ENCODE measurements around the gene CHTOP.
"Not testable (repeated sequence)": the region's sequence is repeated elsewhere in the genome, so short reads cannot be mapped to it uniquely, and the experiment has no call there.

Gene CHTOP, protein sequence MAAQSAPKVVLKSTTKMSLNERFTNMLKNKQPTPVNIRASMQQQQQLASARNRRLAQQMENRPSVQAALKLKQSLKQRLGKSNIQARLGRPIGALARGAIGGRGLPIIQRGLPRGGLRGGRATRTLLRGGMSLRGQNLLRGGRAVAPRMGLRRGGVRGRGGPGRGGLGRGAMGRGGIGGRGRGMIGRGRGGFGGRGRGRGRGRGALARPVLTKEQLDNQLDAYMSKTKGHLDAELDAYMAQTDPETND

DNA sequence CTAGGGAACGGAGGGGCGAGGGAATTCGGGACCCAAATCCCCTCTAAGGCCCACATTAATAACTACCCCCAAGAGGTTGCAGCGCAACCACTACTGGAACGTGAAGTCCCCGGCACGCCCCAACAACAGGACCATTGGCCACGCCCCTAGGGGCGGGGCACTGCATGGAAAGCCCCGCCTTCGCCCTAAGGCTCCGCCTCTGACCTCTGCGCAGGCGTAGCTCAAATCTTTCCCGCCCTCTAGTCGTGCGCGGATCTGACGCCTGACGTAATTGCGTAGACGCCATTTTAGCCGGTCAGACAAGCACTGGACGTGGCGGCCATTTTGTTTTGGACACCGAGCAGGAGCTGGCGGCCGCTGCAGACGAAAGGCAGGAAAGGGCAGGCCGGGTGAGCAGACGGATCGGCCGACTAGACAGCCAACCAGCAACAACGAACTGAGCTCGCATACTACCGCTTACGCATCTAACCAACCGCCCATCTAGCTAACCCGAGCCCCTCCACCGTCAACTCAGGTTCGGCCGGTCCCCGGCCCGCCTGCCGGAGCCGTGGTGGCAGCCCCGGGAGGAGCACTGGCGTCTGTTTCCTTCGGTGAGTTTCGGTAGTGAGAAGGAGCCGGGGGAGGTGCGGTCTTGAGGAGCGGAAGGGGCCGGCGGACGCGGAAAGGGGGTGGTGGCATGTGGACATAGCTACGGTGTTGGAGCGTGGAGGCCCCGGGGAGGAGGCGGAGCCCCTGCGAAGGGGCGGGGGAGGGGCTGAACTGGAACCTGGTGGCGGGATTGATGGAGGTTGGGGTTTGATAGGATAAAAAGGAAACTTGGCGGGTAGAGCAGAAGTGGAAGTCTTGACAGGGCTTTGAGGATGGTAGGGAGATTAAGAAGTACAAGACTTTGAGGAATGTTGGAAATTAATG, at the start of gene CHTOP:
Gene CHTOP, plus strand, starts transcription at position 313 of the 912 bp plus-strand sequence. CDS start 2,523 bp downstream, outside the sequence.
- peak; percentile 91 for ATAC-seq
- DNase-seq = peak; percentile 96

DNA sequence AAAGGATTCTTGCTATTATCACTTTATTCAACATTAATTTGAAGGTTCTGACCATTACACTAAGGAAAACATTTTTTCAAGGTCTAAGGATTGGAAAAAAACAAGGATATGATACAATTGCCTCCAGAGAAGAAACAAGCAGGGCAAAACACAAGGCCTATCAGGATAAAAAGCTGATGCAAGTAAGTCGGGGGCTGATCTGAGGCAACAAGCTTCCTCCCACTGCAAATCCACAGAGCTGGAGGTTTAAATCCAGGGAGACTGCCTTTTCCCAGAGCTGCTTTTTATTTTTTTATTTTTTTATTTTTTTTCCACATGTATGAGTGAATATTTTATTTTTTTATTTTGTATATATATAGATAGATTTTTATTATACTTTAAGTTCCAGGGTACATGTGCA, 48.9 kb upstream of the CHTOP start:
- no peak for ATAC-seq
- no peak for DNase-seq

DNA sequence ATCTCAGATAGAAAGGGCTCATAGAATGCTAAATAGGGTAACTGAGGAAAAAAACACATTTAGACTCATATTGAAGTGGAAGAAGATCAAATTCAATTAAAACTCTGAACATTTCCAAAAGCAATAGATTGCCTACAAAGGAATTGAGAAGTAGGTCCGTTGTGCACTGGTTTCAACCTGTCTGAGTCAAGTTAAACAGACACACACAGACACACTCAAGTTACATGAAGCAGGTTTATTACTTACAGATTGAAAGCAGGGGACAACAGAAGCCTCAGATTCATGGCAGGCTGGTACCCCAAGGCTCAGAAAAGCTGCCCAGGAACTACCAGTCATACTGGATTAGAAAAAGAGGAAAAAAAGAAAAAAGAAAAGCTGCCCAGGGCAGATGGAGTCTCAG, 47.5 kb upstream of the CHTOP start:
- DNase-seq = no peak
- no peak for ATAC-seq

DNA sequence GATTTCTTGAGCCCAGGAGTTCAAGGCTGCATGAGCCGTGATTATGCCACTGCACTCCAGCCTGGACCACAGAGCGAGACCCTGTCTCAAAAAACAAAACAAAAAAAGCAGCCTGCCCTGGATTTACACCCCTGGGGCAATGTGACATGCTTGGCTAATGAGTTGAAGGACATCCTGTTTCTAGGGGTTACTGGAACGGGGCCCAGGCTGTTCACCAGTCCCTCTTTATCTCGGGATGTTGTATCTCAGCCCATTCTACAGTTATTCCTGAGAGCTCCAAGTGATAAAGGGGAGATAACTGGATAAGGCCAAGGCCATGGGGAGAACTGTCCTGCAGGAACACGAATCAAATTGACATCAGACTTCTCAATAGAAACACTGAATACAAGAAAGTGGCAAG, 46.6 kb upstream of the CHTOP start:
- no peak for DNase-seq
- no peak for ATAC-seq

DNA sequence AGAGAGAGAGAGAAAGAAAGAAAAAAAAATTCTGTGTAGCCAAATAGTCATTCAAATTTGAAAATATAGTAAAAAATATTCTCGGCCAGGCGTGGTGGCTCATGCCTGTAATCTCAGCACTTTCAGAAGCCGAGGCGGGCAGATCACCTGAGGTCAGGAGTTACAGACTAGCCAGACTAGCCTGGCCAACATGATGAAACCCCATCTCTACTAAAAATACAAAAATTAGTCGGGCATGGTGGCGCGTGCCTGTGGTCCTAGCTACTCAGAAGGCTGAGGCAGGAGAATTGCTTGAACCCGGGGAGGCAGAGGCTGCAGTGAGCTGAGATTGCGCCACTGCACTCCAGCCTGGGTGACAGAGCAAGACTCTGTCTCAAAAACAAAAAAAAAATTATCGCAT, 45.8 kb upstream of the CHTOP start:
- not testable (repeated sequence) for ATAC-seq, DNase-seq

DNA sequence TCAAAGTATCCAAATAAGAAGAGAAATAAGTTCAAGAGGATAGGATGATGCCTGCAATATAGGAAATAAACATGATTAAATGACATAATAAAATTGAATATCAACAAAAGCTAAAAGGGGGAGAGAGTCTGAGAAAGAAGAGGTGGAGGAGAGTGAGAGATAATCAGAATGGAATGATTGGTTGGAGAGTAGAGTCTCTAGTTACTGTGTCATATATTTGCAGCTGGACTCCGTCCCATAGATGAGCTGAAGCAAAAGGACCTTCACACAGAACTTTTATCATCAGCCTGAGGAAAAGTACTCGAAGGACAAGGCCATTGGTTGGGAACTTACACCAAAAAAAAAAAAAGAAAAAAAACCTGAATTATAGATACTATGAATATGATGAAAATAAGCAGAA, 45.4 kb upstream of the CHTOP start:
- DNase-seq (no peak), ATAC-seq (no peak)

DNA sequence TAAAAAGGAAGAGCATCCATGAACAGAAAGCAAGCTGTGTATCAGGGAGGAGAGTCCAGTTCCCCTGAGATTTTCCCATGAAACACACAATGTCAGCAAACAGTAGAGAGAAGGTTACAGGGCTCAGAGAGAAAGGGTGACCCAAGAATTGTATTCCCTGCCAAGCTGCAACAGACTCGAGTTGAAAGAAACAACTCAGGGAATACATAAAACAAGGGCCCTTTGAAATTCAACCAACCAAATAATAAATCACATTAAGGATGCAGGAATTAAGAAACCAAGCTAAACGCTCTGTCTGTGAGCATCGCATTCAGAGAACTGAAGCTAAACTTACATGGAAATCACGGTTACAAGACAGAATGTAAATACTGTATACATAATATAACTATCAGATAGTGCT, 41.1 kb upstream of the CHTOP start:
- DNase-seq = no peak
- no peak for ATAC-seq

DNA sequence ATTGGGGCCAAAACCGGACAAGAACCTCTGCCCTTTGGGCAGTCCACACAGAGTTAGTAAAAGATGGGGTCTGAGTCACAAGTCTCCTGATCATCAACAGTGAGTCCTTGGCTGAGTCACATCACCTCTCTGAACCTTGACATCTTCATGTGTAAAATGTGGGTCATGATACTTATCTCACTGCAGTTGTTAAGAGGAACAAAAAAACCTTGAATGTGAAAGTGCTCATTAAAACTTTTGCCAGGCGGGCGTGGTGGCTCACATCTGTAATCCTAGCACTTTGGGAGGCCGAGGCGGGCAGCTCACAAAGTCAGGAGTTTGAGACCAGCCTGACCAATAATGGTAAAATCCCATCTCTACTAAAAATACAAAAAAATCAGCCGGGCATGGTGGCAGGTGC, 36.7 kb upstream of the CHTOP start:
- DNase-seq = no peak
- ATAC-seq = peak; percentile 90

DNA sequence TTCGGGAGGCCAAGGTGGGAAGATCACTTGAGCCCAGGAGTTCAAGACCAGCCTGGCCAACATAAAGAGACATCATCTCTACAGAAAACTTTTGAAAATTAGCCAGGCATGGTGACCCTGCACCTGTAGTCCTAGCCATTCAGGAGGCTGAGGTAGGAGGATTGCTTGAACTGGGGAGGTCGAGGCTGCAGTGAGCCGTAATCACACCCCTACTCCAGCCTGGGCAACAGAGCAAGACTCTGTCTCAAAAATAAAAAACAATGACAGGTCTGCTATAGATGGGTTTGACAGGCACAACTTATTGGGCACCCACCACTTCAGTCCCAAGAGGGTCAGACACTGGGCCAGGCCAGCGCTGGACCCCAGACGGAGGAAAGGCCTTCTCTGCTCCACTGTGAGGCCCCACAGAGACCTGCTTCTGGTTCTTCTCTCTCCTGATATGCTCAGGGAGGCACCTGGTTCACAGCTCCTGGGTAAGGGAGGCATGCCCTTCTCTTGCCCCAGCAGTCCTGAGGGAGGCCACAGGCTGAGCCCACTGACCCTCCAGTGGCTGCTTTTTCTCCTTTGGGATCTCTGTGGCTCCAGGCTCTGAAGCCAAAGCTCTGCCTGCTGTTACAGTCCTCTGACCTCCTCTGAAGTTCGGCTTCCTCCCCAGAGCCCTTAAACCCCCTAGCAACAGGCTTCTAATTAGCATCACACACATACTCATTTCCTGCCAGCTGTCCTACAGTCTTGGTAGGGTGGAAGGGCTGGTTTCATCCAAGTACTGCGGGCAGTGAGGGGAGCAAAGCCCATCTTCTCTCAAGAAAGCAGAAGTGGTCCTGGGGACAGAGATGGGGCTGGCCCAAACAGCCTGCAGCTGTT, 35.3 kb upstream of the CHTOP start:
- ATAC-seq (peak; percentile 83), DNase-seq (peak; percentile 22)

DNA sequence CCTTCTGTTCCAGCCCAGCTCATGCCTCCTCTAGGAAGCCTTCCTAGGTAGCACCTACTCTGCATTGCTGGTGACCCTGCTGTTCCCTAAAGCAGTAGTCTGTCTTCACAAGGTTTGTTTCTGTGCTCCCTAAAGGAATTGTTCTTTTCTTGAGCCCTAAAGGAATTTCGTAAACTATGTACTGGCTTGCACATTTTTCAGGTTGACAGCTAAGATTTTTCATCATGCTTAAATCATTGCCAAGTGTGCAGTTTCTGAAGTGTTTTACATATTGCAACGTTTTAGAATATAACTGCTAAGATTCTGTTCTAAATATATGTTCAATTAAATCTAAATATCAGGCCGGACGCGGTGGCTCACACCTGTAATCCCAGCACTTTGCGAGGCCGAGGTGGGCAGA, 34.0 kb upstream of the CHTOP start:
- no peak for DNase-seq

DNA sequence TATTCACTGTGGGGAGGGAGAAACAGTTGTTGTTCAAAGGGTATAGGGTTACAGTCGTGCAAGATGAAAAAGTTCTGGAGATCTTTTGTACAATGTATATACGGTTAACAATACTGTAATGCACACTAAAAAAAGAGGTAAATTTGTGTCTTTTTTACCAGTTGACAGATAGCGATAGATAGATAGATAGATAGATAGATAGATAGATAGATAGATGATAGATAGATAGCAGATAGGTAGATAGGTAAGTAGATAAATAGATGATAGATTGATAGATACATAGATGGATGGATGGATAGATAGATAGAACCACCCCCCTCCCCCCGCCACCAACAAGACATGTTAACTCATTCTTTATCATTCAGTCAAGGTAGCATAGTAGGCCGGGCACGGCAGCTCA, 31.1 kb upstream of the CHTOP start:
- DNase-seq (no peak), ATAC-seq (no peak)

More for the DNA sequence above, 34.0 kb upstream of the CHTOP start:
- no peak for ATAC-seq

DNA sequence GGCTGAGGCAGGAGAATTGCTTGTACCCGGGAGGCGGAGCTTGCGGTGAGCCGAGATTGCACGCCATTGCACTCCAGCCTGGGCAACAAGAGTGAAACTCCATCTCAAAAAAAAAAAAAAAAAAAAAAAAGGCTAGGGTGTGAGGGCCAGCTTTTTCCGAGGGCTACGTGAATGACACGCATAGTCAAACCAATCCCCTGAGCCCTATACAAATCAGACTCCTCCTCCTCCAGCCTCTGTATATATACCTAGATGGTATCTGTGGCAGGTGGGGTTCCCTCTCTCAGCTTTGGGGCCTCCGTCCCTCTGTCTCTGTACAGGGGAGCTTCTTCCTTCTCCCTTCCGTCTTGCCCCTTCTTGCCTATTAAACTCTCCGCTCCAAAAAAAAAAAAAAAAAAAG, 27.7 kb upstream of the CHTOP start:
- no peak for ATAC-seq
- no peak for DNase-seq

DNA sequence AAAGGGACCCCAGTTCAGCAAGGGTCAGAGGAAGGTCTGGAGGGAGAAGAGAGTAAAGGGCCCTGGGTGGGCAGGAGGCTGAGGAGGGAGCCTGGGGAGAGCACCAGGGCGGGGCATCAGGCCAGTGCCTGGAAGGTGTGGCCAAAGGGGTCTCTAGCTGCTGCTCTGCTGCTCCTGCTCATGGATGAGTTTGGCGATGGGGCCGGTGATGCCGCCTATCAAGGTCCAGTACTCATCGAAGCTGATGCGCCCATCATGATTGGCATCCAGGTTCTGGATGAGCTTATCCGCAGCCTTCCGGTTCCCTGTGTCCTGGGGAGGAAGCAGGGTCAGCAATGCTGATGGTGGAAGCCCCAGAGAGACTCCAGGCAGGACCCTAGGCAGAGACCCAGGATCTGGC, 26.5 kb upstream of the CHTOP start:
- ATAC-seq (no peak), DNase-seq (no peak)

DNA sequence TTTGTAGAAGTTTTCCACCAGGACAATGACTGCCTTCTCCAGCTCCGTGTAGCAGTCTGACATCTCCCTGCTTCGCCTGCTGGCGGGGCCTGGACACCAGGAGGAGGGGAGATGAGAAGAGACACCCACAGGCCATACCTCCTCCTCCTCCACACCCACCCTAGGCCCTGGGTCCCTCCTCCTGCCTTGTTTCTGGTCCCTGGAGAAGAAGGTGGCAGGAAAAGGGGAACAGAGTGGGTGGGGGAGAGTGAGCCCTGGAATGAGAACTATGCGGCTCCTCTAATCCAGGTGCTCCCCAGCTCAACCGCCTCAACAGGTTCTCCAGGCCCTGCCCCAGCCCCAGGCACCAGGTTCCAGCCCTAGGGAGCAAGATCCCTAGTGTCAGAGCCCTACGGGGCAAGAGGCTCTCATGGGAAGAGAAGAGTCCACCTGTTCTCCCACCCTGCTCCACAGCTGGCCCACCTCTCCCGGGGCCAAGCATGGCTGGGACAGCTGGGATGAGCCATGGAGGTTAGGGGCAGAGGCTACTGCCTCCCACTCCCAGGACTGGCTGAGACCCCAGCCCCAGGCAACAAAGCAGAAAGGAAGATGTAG, 25.7 kb upstream of the CHTOP start:
- no peak for ATAC-seq
- no peak for DNase-seq

DNA sequence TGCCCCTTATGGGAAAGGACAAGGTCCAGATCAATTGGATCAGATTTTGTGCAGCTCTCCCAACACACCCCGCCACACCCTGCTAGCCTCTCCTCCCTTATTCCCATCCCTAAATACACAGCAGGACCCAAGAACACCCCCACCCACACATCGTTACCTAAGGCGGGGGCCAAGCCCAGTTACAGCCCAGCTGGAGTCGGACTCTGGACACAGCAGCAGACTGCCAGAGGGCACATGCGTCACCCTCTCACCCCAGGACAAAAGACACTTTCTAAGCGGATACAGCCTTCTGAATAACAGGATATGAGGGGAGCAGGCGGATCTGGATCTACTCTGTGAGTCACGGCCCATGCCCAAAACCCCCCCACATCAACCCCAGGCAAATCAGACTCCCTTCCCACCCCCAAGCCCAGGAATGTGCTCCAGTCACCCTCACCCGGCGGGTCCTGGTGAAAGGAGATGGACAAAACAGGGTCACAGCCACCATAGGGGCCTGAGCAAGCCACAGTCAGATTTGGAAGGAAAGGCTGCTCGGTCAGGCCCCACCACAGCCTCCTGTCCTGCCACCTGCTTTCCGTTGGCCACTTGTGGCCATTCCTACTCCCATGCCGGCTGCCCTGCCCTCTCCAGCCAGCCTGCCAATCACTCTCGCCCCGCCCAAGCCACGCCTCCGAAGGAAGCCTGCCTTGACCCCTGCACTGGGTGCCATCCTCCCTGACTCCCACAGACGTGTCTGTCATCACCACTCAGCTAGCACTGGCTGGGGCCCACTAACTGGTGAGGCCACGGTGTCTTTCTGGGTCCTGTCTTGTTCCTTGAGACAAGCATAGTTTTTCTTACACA, 24.9 kb upstream of the CHTOP start:
- no peak for DNase-seq
- no peak for ATAC-seq

DNA sequence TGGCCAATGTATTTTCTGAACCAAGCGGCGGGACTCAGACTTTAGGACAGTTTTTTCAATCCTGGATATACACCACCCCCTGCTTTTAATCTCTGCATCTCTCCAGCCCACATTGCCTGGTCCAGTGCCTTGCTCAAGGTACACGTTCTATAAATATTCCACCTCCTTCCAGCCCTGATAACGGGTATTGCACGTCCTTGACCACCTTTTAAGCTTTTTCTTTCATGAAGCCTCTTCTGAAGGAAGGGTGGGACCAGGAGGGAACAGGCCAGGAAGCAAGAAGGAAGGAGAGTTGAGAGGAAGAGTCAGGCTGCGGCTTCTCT, 24.3 kb upstream of the CHTOP start:
- ATAC-seq (no peak), DNase-seq (no peak)

DNA sequence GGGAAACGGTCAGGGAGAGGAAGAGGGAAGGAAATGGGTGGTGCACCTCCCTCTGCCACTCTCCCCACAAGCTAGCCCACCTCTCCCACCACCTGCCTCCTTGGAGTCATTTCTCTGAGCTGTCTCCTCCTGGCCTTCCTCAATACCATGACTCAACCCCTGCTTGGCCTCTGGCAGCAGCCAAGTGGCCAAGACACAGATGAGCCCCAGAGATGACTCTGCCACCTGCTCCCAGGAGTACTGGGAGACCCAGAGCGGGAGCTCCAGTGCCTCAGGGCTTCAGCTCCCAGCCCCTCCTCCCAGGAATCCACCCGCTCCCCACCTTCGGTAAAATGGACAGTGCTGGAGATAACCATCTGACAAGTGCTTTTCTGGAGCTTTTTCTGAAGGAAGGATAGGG, 23.5 kb upstream of the CHTOP start:
- no peak for DNase-seq
- no peak for ATAC-seq

DNA sequence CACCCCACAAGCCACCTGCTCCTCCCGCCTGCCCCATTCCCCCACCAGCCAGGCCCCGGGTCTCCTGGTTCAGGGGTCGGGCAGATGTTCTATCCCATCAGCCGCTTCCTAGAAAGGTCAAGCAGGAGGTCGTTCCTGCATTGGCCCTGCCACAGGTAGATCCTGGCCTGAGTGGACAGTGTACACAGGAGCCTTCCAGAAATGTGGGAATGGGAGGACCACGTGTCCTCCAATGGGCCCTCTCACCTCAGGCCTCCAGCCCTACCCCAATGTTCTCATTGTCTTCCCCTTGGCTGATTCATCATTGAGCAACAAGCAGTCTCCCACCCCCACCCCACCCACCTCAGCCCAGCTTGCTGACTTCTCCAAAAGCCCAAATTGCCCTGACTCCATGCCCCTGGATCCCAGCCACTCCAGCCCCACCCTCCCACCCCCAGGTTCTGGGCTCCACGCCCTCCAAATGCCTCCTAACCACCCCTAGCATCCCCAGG, 23.0 kb upstream of the CHTOP start:
- ATAC-seq (no peak), DNase-seq (no peak)

DNA sequence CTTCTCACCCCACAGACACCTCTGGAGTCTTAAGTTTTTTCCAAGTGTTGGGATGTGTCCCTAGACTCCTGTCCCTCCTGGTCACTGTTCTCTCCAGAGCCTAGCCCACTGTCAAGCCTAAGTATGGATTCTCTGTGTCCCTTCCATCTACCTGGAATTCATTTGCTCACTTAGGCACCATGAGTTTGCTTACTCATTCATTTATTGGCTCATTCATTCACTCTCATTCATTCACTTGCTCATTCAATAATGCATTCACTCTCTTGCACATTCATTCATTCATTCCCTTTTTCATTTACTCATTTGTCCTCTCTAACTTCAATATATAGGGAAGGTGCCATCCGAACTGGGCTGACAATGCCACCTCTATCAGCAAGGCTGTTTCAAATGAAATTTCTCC, 22.5 kb upstream of the CHTOP start:
- DNase-seq = no peak
- no peak for ATAC-seq

DNA sequence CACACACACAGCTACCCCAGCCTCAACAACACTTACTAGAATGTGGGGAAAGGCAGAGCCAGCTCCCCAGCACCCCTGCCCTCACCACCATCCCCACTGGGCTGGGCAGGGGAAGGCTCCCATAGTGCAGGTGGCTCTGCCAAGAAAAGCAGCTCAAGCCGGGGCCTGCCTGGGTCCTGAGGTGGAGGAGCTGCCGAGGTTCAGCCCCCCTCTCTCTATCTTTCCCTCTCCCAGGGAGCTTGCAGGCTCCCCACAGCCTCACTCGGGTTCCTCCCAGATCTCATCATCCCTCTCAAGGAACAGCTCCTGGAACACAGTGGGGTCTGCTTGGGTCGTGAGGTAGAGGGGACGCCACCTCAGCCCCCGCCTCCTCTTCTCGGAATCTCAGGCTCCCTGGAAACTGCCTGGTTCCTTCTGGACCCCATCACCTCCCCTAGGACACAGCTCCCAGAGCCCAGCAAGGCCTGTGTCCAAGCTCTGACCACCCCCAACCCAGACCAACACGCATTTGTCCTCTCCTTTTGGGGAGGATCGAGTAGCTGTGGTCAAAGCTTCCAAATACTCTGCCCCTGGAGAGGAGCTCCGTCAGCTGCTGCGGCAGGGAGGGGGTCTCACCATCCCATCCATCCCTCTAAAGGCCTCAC, 21.6 kb upstream of the CHTOP start:
- DNase-seq = no peak
- ATAC-seq = no peak
